Colon (tissue), 2 donors: ENCODE data around the gene WWOX.

Source experiments
- FAIRE-seq: peaks from 2 replicates; lab custom pipeline; 2012; peaks lifted over from hg19 to GRCh38; lab: Jason Lieb, UNC
- donor health status: control.
- donor health status: control.

WWOX gene

GRCh38 chr16:79183571-79183970 is 1084.1 kb downstream of the WWOX start:
- FAIRE-seq: no peak

- no peak for FAIRE-seq
Measured at GRCh38 chr16:79184464-79185030, 1085.1 kb downstream of the WWOX start.

- FAIRE-seq: no peak
Measured at GRCh38 chr16:79185711-79186110, 1086.3 kb downstream of the WWOX start.

GRCh38 chr16:79186196-79186595 is 1086.7 kb downstream of the WWOX start:
- no peak for FAIRE-seq

- FAIRE-seq: no peak
Measured at GRCh38 chr16:79188115-79188738, 1088.8 kb downstream of the WWOX start.

- no peak for FAIRE-seq
Measured at GRCh38 chr16:79188739-79189122, 1089.3 kb downstream of the WWOX start.

GRCh38 chr16:79190542-79190941 is 1091.1 kb downstream of the WWOX start:
- no peak for FAIRE-seq

GRCh38 chr16:79191933-79192332 is 1092.5 kb downstream of the WWOX start:
- FAIRE-seq: no peak

- no peak for FAIRE-seq
Measured at GRCh38 chr16:79192904-79193303, 1093.5 kb downstream of the WWOX start.

GRCh38 chr16:79194291-79194690 is 1094.8 kb downstream of the WWOX start:
- no peak for FAIRE-seq

GRCh38 chr16:79195938-79196337 is 1096.5 kb downstream of the WWOX start:
- no peak for FAIRE-seq

GRCh38 chr16:79201436-79201835 is 1102.0 kb downstream of the WWOX start:
- no peak for FAIRE-seq

GRCh38 chr16:79202977-79203376 is 1103.5 kb downstream of the WWOX start:
- no peak for FAIRE-seq

GRCh38 chr16:79204486-79204885 is 1105.0 kb downstream of the WWOX start:
- no peak for FAIRE-seq

GRCh38 chr16:79206889-79207288 is 1107.4 kb downstream of the WWOX start:
- no peak for FAIRE-seq

GRCh38 chr16:79209308-79209707 is 1109.9 kb downstream of the WWOX start:
- FAIRE-seq: no peak

- FAIRE-seq: no peak
Measured at GRCh38 chr16:79210607-79211006, 1111.2 kb downstream of the WWOX start.

- no peak for FAIRE-seq
Measured at GRCh38 chr16:79211586-79211985, 1112.1 kb downstream of the WWOX start.

- no peak for FAIRE-seq
Measured at GRCh38 chr16:79212114-79212791, 1112.8 kb downstream of the WWOX start.

- FAIRE-seq: no peak
Measured at GRCh38 chr16:79213214-79213613, 1113.8 kb downstream of the WWOX start.

GRCh38 chr16:79215289-79215688 is 1115.8 kb downstream of the WWOX start:
- FAIRE-seq: no peak

- no peak for FAIRE-seq
Measured at GRCh38 chr16:79217375-79218011, 1118.0 kb downstream of the WWOX start.

GRCh38 chr16:79218351-79218750 is 1118.9 kb downstream of the WWOX start:
- FAIRE-seq: no peak
